NCI-H524 (cell line): ENCODE data around the gene FAM163B.

Source experiments
- DNase-seq, 2 experiments: peaks; one replicate each; lab custom pipeline; 2025; lab: John Stamatoyannopoulos, UW

FAM163B gene

GRCh38 chr9:133527444-133527920, 81.7 kb downstream of the FAM163B start:
- DNase-seq: peak in 1 of 2 experiments; percentile 58
